DMS153 treated with DMSO at 0.1 percent for 48 hours (cell line): Measurements from ENCODE around the gene MAGED2.
"Not testable (repeated sequence)": the region's sequence is repeated elsewhere in the genome, so short reads cannot be mapped to it uniquely, and the experiment has no call there.

Source experiments
- DNase-seq: peaks from one replicate; lab custom pipeline; 2025; ENCODE audit not compliant: unreplicated experiment; lab: John Stamatoyannopoulos, UW

Gene MAGED2

GRCh38 chrX:54807524-54808108 is at the start of gene MAGED2:
Gene MAGED2, plus strand, starts transcription at chrX:54807745. Its CDS starts 1,587 bp downstream, at chrX:54809332.
- DNase-seq, result no peak

GRCh38 chrX:54758114-54759055 is 49.2 kb upstream of the MAGED2 start:
- no peak for DNase-seq

- not testable (repeated sequence) for DNase-seq
Measured at GRCh38 chrX:54774391-54775094, 33.0 kb upstream of the MAGED2 start.

GRCh38 chrX:54776061-54776460 is 31.5 kb upstream of the MAGED2 start:
- no peak for DNase-seq

GRCh38 chrX:54776987-54777672 is 30.4 kb upstream of the MAGED2 start:
- DNase-seq, result no peak

GRCh38 chrX:54785901-54786300 is 21.6 kb upstream of the MAGED2 start:
- DNase-seq, result no peak

- no peak for DNase-seq
Measured at GRCh38 chrX:54786967-54787366, 20.6 kb upstream of the MAGED2 start.

- DNase-seq, result no peak
Measured at GRCh38 chrX:54788446-54788845, 19.1 kb upstream of the MAGED2 start.

GRCh38 chrX:54789405-54789804 is 18.1 kb upstream of the MAGED2 start:
- DNase-seq, result not testable (repeated sequence)

- DNase-seq, result no peak
Measured at GRCh38 chrX:54794028-54794427, 13.5 kb upstream of the MAGED2 start.

GRCh38 chrX:54794795-54795194 is 12.8 kb upstream of the MAGED2 start:
- DNase-seq, result no peak

- no peak for DNase-seq
Measured at GRCh38 chrX:54798137-54798536, 9.4 kb upstream of the MAGED2 start, which contains the start of gene ITIH6. Gene ITIH6, minus strand, starts transcription at chrX:54798255. Its CDS starts 45 bp downstream, at chrX:54798210.

- no peak for DNase-seq
Measured at GRCh38 chrX:54799046-54799445, 8.5 kb upstream of the MAGED2 start.

- no peak for DNase-seq
Measured at GRCh38 chrX:54808109-54808604, 612 bp downstream of the MAGED2 start.

- DNase-seq, result peak; percentile 77
Measured at GRCh38 chrX:54808605-54809483, 1.3 kb downstream of the MAGED2 start.

GRCh38 chrX:54810532-54810931 is 3.0 kb downstream of the MAGED2 start:
- no peak for DNase-seq

GRCh38 chrX:54811301-54811885 is 3.8 kb downstream of the MAGED2 start:
- DNase-seq, result no peak

- no peak for DNase-seq
Measured at GRCh38 chrX:54812306-54812705, 4.8 kb downstream of the MAGED2 start.

GRCh38 chrX:54817220-54817820 is 9.8 kb downstream of the MAGED2 start:
- DNase-seq, result no peak
